ENCODE data around the gene SLC23A2. TPM values are rescaled to one million over a fixed set of nuclear protein-coding genes. Genes with fewer than 3 reads are reported as not detected.
A peak's percentile ranks its signal among the peaks of the same experiment; 100 is the strongest.

The SLC23A2 gene
- total RNA-seq, 1 donor = 14.2 TPM

- H3K4me3 ChIP-seq (ENCODE audit: low read depth, low read length) = no peak overlapping the region
- DNase-seq (ENCODE audit: low read depth) = no peak
- no peak for TF ChIP-seq CTCF (IDR thresholded peaks at IDR 0.05; ENCODE audit: insufficient read depth, low read depth, low read length)
These were observed 54.3 kb downstream of the SLC23A2 start for GRCh38 chr20:4946986-4947385.

GRCh38 chr20:4946585-4946984 is 54.7 kb downstream of the SLC23A2 start:
- no peak for TF ChIP-seq CTCF (IDR thresholded peaks at IDR 0.05; ENCODE audit: insufficient read depth, low read depth, low read length)
- no peak for DNase-seq (ENCODE audit: low read depth)
- H3K4me3 ChIP-seq (ENCODE audit: low read depth, low read length) = no peak overlapping the region

- no peak for DNase-seq (ENCODE audit: low read depth)
- no peak overlapping the region for H3K4me3 ChIP-seq (ENCODE audit: low read depth, low read length)
- no peak for TF ChIP-seq CTCF (IDR thresholded peaks at IDR 0.05; ENCODE audit: insufficient read depth, low read depth, low read length)
These were observed 56.6 kb downstream of the SLC23A2 start for GRCh38 chr20:4944518-4945313.

GRCh38 chr20:4942331-4942730 is 59.0 kb downstream of the SLC23A2 start:
- TF ChIP-seq CTCF (IDR thresholded peaks at IDR 0.05; ENCODE audit: insufficient read depth, low read depth, low read length) = no peak
- peak; percentile 55 for DNase-seq (ENCODE audit: low read depth)
- H3K4me3 ChIP-seq (ENCODE audit: low read depth, low read length) = no peak overlapping the region

- DNase-seq (ENCODE audit: low read depth) = peak; percentile 71
These were observed 63.6 kb downstream of the SLC23A2 start for GRCh38 chr20:4937407-4938319.

More at GRCh38 chr20:4937407-4938319, 63.6 kb downstream of the SLC23A2 start:
- TF ChIP-seq CTCF (IDR thresholded peaks at IDR 0.05; ENCODE audit: insufficient read depth, low read depth, low read length) = no peak
- no peak overlapping the region for H3K4me3 ChIP-seq (ENCODE audit: low read depth, low read length)

All from fibroblast of villous mesenchyme (primary cell).